HTERT RPE-1 (cell line): ENCODE measurements around the gene MEN1.

ENCODE experiments used
- in situ Hi-C: fragments of 300-500 bp; cut with MboI; formaldehyde crosslinking; loops from 4 replicates; pipeline ENCODE4 v1.14.3; 2020; ENCODE audit warnings: low sequenced_read_pairs

The MEN1 gene

GRCh38 chr11:64803158-64803845 is 7.0 kb downstream of the MEN1 start, which contains the start of gene MAP4K2:
Gene MAP4K2 (minus strand): TSS chr11:64803214. CDS start chr11:64803149, 65 bp downstream.
- in situ Hi-C loops = no loop called here

DNA sequence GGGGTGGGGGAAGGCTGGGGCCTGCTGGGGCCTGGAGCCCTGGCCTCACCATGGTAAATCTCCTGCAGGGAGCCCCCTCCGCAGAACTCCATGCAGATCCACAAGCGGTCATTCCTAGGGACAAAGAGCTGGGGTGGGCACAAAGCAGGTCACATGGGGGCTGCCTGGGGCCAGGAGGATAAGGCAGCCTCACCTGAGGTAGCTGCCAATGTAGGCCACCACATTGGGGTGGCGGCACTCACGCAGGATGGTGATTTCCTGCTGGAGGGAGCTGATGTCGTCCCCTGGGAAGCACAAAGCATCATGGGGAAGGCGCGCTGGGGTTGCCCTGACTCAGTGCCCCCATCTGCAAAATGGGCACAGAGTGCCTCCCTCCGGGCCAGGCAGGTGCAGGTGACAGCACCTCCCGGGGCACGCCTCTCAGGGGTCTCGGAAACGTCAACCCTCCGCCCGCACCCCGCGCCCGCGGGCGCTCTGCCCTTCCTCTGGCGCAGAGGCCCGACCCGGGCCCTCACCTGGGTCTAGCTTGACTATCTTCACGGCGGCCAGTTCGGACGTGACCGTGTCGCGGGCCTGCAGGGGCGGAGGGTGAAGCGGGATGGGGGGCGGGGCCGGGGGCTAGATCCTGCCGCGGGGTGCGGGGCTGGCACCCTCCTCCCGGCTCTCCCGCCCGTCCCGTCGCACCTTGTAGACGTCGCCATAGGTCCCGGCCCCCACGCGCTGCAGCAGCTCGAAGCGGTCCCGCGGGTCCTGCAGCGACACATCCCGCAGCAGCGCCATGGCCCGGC is 7.8 kb downstream of the MEN1 start:
- in situ Hi-C loops = no loop called here

GRCh38 chr11:64801561-64802369 is 8.6 kb downstream of the MEN1 start:
- in situ Hi-C loops = no loop called here

- in situ Hi-C loops = no loop called here
Measured at GRCh38 chr11:64801158-64801464, 9.2 kb downstream of the MEN1 start.

DNA sequence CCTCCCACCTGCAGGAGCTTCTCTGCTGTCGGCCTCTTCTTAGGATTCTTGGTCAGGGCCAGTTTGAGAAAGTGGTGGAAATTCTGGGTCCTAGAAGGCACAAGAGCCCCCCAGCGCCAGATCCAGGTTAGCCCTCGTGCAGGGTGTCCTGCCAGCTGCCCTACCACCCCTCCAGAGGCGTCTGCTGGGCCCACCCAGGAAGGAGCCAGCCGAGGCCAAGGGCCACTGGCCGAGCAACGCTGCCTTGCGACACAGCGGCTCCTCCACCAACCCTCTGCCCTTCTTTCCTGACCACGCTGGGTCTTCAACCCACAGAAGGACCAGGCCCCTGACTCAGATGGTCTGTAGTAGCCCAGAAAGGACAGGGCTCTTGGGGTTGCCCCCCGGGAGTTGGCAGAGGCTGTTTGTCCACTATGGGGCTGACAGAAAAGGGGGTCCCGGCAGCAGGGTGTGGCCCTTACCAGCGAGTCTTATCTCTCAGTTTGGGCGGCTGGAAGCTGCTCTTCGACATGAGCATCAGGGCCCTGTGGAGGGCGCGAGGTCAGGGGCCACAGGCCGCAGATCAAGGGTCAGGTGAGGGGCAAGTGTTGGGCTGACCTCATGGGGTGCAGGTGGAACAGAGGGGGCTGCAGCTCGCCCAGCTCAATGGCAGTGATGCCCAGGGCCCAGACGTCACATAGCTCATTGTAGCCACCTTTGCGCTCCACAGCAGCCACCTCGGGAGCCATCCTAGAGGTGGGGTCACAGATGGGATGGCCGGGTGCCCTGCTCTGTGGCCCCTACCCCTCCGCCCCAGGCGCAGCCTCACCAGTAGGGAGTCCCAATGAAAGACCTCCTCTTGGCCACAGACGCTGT is 9.8 kb downstream of the MEN1 start:
- in situ Hi-C loops = no loop called here

DNA sequence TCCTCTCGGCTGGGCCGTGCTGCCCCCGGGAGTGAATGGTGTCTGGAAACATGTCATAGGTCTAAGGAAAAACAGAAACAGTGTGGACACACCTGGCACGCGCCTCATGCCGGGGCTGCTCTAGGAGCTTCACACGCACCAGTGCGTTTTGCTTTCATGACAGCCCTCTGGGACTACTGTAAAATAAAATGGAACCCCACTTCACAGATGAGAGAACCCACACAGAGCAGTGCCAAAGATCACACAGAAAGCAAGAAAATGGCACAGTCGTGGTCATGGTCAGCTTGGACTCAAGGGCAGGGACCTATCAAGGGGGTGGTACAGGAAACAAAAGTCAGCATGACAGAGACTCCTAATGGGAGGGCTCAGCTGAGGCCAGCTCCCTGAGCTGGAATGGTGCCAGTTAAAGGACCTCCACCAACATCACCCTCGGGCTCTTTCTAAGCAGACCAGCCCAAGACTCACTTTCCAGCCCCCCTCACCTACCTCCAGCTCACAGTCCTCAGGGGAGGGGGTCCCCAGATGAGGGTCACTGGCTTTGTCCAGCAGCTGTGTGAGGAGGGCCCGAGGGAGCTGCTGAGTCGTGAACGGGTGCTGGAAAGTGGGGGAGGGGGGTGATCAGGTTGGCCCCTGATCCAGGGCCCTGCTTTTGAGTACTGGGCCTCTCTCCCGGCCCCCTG is 10.6 kb downstream of the MEN1 start:
- in situ Hi-C loops = no loop called here

- in situ Hi-C loops = no loop called here
Measured at GRCh38 chr11:64799256-64799622, 11.1 kb downstream of the MEN1 start.

DNA sequence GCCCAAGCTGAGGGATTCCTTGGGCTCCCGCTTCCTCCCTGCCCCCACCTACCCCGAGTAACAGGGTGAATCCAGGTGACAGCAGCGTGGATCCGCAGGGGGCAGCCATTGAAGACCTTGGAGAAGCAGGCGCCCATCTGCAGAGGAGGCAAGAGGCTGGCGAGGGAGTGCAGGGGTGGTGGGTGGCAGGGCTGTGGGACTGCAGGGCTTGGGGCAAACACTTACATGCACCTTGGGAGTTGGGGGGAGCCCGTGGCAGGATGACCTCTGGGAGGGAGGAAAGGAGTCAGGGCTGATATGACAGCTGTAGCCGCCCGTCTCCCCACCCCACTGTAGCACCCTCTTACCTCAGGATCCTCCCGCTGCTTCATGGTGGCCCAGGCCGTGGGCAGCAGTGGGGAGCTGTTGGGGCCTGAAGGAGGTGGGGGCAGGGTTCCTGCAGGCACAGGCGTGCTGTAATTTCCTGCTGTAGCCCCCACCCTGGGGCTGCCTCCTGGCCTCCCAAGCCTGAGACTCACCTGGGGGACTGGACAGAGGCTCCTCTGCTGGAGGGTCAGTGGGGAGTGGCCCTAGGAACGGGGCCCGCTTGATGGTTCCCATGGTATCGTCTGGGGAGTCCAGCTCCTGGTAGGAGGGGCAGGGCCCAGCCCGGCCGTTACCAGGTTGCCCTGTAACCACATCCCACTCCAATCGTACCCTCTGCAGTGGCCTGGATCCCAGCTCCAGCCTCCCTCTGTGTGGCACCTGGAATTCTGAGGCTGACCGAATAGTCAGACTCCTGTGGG is 13.4 kb downstream of the MEN1 start:
- in situ Hi-C loops = no loop called here

DNA sequence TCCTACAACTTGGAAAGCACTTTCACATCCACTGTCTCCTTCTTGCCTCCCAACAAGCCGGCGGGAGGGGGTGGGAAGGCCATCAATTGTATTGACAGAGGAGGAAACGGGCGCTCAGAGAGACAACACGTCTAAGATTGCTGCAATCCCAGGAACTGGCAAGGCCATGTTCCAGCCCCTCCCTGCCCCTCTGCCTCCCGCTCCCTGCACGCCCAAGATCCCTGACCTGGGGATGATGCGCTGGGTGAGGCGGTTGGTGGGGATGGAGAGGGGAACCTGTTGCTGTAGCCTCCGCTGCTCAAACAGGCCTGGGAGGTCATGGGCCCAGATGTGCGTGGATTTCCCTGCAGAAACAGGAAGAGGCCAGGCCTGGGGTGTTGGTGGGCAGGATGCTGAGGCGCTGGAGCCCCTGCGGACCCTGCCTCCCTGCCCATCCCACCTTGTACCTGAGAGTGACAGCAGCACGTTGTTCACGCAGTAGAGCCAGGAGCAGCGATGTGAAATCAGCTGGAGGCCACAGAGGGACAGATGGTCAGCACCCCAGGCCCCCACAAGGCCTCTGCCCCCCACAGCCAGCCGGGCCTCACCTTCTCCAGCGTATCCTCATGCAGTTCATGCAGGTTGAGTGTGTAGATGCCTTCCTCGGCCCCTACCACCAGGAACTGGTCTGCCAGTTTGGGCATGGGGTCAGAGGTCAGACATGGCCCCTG is 14.1 kb downstream of the MEN1 start:
- in situ Hi-C loops = no loop called here

- in situ Hi-C loops = no loop called here
Measured at GRCh38 chr11:64794526-64794925, 15.8 kb downstream of the MEN1 start.

GRCh38 chr11:64793271-64794160 is 16.8 kb downstream of the MEN1 start:
- in situ Hi-C loops = no loop called here

DNA sequence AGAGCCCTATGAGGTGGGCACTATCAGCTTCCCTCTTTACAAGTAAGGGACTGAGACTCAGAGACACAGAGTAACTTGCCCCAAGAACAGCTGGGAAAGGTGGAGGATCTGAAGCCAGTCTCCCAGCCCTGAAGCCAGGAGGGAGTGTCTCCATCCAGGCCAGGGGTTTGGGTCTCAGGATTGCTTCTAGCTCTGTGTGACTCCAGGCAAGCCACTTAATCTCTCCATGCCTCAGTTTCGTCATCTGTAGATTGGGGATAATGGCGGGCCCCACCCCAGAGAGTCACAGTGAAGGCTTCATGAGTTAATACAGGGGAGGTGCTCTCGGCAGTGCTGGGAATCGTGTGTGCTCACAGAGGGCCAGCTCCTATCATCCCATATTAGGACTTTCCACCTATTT is 17.9 kb downstream of the MEN1 start:
- in situ Hi-C loops = no loop called here

DNA sequence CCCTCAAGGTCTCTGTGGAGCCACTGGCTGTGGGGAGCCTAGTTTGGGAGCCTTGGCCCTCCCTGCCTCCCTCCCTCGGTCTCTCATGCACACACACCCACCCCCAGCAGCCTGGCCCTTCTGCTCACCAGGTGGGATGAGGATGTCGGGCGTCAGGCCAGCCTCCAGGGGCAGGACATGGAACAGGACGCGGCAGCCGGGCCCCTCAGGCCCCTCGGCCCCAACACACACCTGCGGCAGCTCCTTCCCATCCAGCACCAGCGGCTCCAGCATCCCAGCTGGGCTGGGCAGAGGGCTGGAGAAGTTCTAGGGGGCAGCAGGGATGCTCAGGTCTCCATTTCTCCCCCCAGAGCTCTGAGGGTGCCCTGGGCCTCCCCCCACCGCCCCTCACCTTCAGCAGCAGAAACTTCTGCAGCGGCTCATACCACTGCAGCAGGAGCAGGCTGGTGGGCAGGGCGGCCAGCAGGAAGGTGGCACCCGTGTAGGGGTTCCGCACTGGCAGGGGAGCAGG is 18.5 kb downstream of the MEN1 start:
- in situ Hi-C loops = no loop called here

DNA sequence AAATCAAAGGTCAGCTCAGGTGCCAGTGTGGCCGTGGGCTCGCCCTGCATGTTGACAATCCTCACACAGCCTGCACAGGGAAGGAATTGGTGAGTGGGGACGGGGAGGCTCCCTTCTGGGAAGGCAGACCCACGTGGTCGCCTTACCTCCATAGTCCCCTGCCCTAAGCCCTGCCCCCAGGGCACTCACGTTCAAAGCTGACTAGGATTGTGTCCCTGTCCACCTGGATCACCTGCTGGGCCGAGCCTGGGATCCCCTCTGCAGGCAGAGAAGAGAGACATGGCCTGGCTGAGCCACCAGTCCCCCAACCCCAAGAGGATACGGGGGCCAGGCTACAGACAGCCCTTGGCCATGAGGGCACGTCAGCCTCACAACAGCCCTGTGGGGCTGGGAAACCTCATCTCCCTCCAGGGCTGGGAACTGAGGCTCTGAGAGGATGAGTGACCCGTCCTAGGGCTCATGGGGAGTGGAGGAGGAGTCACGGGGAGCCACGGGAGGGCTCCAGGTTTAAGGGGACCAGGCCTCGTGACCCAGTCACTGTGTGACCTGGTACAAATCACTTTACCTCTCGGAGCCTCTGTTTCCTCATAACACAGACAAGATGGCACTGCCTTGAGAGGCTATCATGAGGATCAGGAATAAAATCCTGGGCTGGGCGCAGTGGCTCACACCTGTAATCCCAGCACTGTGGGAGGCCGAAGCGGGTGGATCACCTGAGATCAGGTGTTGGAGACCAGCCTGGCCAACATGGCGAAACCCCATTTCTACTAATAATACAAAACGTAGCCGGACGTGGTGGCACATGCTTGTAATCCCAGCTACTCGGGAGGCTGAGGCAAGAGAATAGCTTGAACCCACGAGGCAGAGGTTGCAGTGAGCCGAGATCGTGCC is 19.9 kb downstream of the MEN1 start:
- in situ Hi-C loops = no loop called here

GRCh38 chr11:64789331-64790204 is 20.8 kb downstream of the MEN1 start:
- in situ Hi-C loops = no loop called here
